T-helper 2 cell treated with Interferon-gamma antibody and Interleukin-4, amounts not matched to agents 5 μg/mL and 100 μg/mL, for 36 hours (primary cell): Measurements from ENCODE around the gene NAA11.

Experiments used
- DNase-seq: peaks from one replicate; pipeline ENCODE4 v3.0.0; 2021; ENCODE audit warnings: low spot score
- H3K27ac Mint-ChIP-seq: one replicate; pipeline ENCODE4 v1.8.0; 2021; ENCODE audit warnings: mild to moderate bottlenecking, mixed read lengths
- H3K27me3 Mint-ChIP-seq: one replicate; pipeline ENCODE4 v1.8.0; 2021; ENCODE audit warnings: low read depth, mixed read lengths
- H3K36me3 Mint-ChIP-seq: one replicate; pipeline ENCODE4 v1.8.0; 2021; ENCODE audit warnings: low read depth, mixed read lengths
- H3K4me1 Mint-ChIP-seq: one replicate; pipeline ENCODE4 v1.8.0; 2021; ENCODE audit warnings: low read depth, mixed read lengths
- H3K4me3 Mint-ChIP-seq: one replicate; pipeline ENCODE4 v1.8.0; 2022; ENCODE audit warnings: mild to moderate bottlenecking, moderate library complexity, mixed read lengths
- H3K9me3 Mint-ChIP-seq: one replicate; pipeline ENCODE4 v1.8.0; 2021; ENCODE audit warnings: mixed read lengths

Gene NAA11

DNA sequence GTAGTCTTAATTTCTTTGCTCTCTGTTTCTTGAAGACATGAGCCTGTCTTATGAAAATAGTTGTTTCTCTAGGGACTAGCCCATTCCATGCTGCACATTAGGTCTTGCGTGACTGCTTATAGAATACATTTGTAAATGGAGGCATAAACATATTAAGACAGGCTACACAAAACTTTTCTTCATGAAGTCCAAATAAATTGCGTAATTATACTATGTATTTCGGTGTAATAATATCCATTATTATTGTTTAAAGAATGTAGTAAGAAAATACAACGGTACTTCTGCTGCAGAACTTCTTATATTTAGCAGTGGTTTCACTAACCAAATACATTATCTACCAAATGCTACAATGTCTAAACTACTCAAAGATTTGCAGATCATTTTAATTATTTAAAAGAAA lies 8.5 kb upstream of the NAA11 start:
- Mint-ChIP-seq H3K36me3 (no peaks in the 10 kb centered on the region), H3K27ac (no peak overlapping the region), H3K4me3 (no peak overlapping the region), H3K9me3 (no peaks in the 10 kb centered on the region), H3K4me1 (peaks cover 4% of the 10 kb centered on the region), H3K27me3 (no peaks in the 10 kb centered on the region)
- no peak for DNase-seq

DNA sequence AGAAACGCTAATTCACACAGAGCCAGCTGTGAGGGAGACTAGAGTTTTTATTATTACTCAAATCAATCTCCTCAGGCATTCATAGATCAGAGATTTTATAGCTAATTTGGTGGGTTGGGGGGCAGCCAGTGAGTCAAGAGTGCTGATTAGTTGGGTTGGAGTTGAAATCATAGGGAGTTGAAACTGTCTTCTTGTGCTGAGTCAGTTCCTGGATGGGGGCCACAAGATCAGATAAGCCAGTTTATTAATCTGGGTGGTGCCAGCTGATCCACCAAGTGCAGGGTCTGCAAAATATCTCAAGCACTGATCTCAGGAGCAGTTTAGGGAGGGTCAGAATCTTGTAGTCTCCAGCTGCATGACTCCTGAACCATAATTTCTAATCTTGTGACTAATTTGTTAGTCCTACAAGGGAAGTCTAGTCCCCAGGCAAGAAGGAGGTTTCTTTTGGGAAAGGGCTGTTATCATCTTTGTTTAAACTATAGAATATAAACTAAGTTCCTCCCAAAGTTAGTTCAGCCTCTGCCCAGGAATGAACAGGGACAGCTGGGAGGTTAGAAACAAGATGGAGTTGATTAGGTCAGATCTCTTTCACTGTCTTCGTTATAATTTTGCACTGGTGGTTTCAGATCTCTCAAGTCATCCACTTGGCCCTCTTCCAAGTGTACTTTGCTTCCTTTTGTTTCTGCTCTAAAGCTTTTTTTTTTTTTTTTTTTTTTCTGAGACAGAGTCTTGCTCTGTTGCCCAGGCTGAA lies 5.4 kb upstream of the NAA11 start:
- H3K9me3 Mint-ChIP-seq: no peaks in the 10 kb centered on the region
- H3K36me3 Mint-ChIP-seq: no peaks in the 10 kb centered on the region
- peaks cover 4% of the 10 kb centered on the region for H3K4me1 Mint-ChIP-seq
- H3K4me3 Mint-ChIP-seq: no peak overlapping the region
- DNase-seq: no peak
- no peaks in the 10 kb centered on the region for H3K27me3 Mint-ChIP-seq
- H3K27ac Mint-ChIP-seq: no peak overlapping the region

DNA sequence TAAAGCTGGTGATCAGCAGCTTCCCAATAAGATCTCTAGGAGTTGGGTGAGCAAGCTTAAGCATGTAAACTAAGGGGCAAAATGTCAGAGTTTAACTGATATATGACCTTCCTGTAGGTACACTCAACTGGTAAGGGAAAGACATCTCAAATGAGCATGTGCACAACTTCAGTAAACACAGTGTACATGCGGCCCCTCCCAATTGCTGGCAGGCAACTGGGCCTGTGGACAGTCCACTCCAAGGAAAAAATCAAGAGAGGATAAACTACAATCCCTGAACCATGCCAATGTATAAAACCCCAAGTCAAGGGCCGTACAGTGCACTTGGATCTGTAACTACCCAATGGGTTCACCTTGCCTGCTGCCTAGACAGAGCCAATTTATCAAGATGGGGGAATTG lies 4.9 kb upstream of the NAA11 start:
- no peaks in the 10 kb centered on the region for H3K9me3 Mint-ChIP-seq
- no peaks in the 10 kb centered on the region for H3K36me3 Mint-ChIP-seq
- DNase-seq: no peak
- no peaks in the 10 kb centered on the region for H3K27me3 Mint-ChIP-seq
- H3K27ac Mint-ChIP-seq: no peak overlapping the region
- peaks cover 4% of the 10 kb centered on the region for H3K4me1 Mint-ChIP-seq
- no peak overlapping the region for H3K4me3 Mint-ChIP-seq

DNA sequence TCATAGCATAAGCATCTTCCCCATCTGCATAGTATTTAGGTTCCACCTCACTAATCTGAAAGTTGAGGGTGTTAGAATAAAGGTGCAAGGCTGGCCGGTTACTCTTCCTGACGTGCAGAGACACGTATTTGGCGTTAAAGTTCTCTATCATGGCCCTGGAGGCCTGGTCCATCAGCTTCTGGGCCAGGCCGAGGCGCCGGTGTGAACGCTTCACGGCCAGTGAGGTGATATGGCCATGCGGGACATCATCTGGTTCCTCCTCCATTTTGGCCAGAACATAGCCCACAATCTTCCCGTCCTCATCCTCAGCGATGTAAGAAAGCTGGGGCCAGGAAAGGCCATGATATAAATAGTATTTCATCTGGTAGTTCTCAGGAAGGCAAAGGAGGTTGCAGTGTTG lies 425 bp downstream of the NAA11 start:
- Mint-ChIP-seq H3K9me3 (no peaks in the 10 kb centered on the region), H3K27ac (no peak overlapping the region), H3K36me3 (no peaks in the 10 kb centered on the region), H3K4me1 (no peaks in the 10 kb centered on the region), H3K27me3 (no peaks in the 10 kb centered on the region), H3K4me3 (no peak overlapping the region)
- no peak for DNase-seq

DNA sequence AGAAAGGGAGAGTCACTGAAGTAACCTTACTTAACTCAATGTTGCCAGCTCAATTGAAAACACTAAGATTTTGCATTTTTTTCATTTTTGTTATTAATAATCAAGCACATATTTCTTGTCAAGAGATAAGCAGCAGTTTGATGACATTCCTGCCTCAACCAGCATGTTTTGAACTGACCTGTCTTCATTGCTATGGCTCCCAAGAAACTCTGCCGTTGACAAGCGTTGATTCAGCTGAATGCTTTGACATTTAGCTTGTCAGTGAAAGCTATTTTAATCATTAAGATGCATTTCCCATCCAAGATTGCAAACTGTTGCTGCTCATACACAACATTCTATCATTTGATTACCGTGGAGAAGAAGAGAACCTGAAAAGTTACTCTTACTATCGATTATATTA lies 5.9 kb downstream of the NAA11 start:
- no peak for DNase-seq
- H3K4me3 Mint-ChIP-seq: no peak overlapping the region
- H3K4me1 Mint-ChIP-seq: no peaks in the 10 kb centered on the region
- no peaks in the 10 kb centered on the region for H3K27me3 Mint-ChIP-seq
- H3K9me3 Mint-ChIP-seq: no peaks in the 10 kb centered on the region
- H3K27ac Mint-ChIP-seq: no peak overlapping the region
- H3K36me3 Mint-ChIP-seq: no peaks in the 10 kb centered on the region

DNA sequence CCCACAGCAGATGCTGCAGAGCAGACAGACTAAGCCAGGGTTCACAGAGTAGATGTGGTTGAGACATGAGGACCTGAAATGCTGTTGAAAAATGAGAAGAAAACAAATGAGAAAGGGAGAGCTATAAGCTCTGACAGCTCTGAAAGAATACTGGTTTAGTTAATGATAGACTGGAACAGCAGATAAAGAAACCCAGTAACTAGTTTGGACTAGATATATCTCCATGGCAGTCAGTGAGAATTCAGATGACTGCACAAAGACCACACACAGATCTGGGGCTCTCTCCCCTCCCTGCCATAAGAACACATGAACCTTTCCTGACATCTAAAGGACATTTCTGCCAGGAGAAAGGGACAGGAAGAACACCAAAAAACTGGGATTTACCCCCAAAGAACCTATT lies 8.2 kb downstream of the NAA11 start:
- no peaks in the 10 kb centered on the region for H3K27me3 Mint-ChIP-seq
- no peaks in the 10 kb centered on the region for H3K36me3 Mint-ChIP-seq
- no peaks in the 10 kb centered on the region for H3K4me1 Mint-ChIP-seq
- DNase-seq: no peak
- H3K4me3 Mint-ChIP-seq: no peak overlapping the region
- no peaks in the 10 kb centered on the region for H3K9me3 Mint-ChIP-seq
- no peak overlapping the region for H3K27ac Mint-ChIP-seq

DNA sequence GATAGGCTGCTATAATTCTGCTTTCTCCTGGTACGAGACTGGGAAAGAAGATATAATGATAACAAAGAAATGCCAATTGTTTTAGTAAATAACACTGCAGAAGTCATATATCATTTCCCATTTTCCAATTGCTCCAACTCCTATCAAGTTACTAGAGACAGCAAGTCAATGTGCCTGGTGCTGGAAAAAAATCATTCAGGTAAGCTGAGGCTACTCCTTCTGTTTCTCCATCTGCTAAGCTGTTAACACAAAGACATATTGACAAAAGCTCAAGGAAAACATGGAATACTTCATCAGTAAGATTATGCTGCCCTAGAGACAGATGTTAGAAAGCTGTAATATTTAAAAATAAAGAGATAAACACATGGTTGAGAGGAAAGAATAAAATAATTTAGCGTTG lies 10.0 kb downstream of the NAA11 start:
- DNase-seq: no peak
- H3K36me3 Mint-ChIP-seq: no peaks in the 10 kb centered on the region
- no peak overlapping the region for H3K27ac Mint-ChIP-seq
- H3K4me1 Mint-ChIP-seq: no peaks in the 10 kb centered on the region
- no peaks in the 10 kb centered on the region for H3K9me3 Mint-ChIP-seq
- no peaks in the 10 kb centered on the region for H3K27me3 Mint-ChIP-seq
- H3K4me3 Mint-ChIP-seq: no peak overlapping the region

DNA sequence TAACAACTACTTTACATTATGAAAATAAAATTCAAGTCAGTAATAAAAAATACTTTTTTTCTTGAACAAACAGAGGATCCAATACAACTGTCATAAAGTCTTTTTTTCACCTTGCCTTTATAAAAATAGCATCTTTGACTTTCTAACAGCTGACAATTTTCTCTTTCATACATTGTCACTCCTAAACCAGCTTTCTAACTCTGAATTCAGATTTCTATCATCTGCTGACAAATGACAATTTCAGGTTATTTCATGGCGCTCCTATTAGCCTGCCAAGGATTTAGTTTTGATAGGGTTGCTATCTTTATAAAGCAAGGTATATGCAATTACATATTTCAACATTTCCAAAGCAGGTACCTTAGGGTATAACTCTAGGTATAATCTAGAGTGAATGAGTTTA lies 14.6 kb downstream of the NAA11 start:
- H3K27me3 Mint-ChIP-seq: no peaks in the 10 kb centered on the region
- no peak overlapping the region for H3K4me3 Mint-ChIP-seq
- no peak overlapping the region for H3K27ac Mint-ChIP-seq
- H3K36me3 Mint-ChIP-seq: no peaks in the 10 kb centered on the region
- no peaks in the 10 kb centered on the region for H3K9me3 Mint-ChIP-seq
- DNase-seq: no peak
- H3K4me1 Mint-ChIP-seq: no peaks in the 10 kb centered on the region

DNA sequence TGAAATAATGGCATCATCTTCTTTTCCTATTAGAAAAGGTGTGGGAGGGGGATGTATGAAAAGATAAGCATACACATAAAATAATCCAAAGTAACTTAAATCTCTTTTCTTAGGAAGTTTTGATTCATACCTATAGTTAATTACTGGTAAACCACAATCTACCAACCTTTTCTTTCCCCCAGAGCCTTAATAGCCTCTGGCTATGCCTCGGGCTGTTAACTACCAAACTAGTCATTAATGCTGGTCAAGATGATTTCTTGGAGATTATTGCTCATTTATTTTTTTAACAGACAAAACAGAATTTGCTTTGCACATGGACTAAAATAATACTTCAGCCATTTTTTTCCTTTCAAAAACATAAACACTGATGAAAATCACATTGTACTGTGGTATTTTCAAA lies 16.9 kb downstream of the NAA11 start:
- no peak overlapping the region for H3K4me3 Mint-ChIP-seq
- H3K4me1 Mint-ChIP-seq: no peaks in the 10 kb centered on the region
- H3K27ac Mint-ChIP-seq: no peak overlapping the region
- no peaks in the 10 kb centered on the region for H3K27me3 Mint-ChIP-seq
- DNase-seq: no peak
- H3K9me3 Mint-ChIP-seq: no peaks in the 10 kb centered on the region
- H3K36me3 Mint-ChIP-seq: no peaks in the 10 kb centered on the region

DNA sequence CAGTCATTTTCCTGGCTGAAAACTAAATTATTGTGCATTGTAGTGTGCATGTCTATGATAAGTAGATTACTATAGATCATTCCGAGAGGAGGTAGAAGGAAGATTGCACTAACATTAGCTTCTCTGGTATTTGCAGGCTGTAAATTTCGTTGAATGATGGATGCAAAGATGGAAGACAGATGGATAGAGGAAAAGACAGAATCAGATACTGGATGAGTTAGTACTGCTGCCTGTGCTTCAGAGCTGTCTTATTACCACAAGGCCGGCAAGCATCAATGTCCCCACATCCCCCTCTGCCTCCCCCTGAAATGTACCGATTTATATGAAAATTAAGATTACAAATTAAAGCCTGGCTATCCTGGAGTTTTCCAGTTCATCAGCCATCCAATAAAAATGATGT lies 17.7 kb downstream of the NAA11 start:
- no peak for DNase-seq
- no peak overlapping the region for H3K27ac Mint-ChIP-seq
- H3K4me3 Mint-ChIP-seq: no peak overlapping the region
- no peaks in the 10 kb centered on the region for H3K27me3 Mint-ChIP-seq
- H3K4me1 Mint-ChIP-seq: no peaks in the 10 kb centered on the region
- no peaks in the 10 kb centered on the region for H3K9me3 Mint-ChIP-seq
- H3K36me3 Mint-ChIP-seq: no peaks in the 10 kb centered on the region

DNA sequence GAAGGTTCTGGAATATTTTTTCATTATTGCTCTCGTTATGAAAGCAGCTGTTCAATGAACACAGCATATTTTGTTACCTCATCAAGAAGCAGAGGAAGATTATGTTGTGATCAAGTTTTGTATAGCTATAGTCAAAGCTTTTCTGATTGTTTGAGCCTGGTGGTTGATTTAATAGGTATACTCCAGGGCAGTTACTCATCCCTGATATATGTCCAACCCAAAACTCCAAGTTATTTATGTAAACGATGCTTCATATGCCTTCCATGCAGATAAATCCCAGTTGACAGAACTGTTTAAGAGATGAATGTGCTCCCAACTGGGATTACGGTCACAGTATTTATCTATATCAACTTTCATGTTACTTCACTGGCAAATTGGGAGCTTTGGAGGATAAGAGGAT lies 19.1 kb downstream of the NAA11 start:
- no peaks in the 10 kb centered on the region for H3K4me1 Mint-ChIP-seq
- no peaks in the 10 kb centered on the region for H3K9me3 Mint-ChIP-seq

DNA sequence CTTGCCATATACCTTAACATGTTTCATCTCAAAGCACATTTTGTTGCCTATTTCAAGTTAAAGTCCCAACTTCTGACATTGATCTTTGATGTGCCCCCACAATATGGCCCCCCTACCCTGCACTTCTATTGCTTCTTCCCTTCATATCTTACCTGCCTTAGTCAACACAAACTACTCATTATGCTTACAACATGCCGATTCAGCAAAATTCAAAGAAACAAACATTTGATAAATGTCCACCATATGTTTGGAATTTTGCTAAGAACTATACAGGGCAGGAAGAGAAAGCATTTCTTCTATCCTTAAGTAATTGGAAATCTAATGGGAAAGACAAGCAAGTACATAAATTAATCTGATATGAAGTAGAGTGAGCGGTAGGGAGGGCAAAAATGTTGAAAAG lies 25.6 kb downstream of the NAA11 start:
- H3K36me3 Mint-ChIP-seq: no peaks in the 10 kb centered on the region
- no peaks in the 10 kb centered on the region for H3K4me1 Mint-ChIP-seq
- no peak for DNase-seq
- H3K9me3 Mint-ChIP-seq: no peaks in the 10 kb centered on the region
- no peak overlapping the region for H3K4me3 Mint-ChIP-seq
- H3K27me3 Mint-ChIP-seq: no peaks in the 10 kb centered on the region
- H3K27ac Mint-ChIP-seq: no peak overlapping the region

More for the DNA sequence above, 19.1 kb downstream of the NAA11 start:
- Mint-ChIP-seq H3K27me3 (no peaks in the 10 kb centered on the region), H3K4me3 (no peak overlapping the region), H3K27ac (no peak overlapping the region), H3K36me3 (no peaks in the 10 kb centered on the region)
- no peak for DNase-seq

DNA sequence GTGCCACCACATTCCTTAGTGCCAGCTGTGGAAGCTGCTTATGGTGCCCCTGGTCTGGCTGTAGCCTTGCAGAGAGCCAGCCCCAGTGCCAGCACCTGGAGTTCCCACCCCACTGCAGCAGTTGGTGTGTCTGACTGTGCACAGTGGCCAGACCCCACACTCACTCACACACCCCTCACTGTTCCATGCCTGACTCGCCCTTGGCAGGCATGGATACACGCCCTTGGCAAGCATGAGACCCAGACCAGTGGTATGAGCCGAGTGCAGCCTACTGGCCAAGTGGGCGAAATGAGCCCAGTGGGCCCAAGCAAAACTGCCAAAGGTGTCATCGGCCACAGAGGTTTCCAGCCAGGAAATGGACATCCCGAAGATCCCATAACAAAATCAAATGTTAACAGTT lies 27.4 kb downstream of the NAA11 start:
- no peaks in the 10 kb centered on the region for H3K9me3 Mint-ChIP-seq
- no peak overlapping the region for H3K4me3 Mint-ChIP-seq
- no peak overlapping the region for H3K27ac Mint-ChIP-seq
- no peaks in the 10 kb centered on the region for H3K4me1 Mint-ChIP-seq
- H3K36me3 Mint-ChIP-seq: no peaks in the 10 kb centered on the region
- DNase-seq: no peak
- H3K27me3 Mint-ChIP-seq: peaks cover 3% of the 10 kb centered on the region

DNA sequence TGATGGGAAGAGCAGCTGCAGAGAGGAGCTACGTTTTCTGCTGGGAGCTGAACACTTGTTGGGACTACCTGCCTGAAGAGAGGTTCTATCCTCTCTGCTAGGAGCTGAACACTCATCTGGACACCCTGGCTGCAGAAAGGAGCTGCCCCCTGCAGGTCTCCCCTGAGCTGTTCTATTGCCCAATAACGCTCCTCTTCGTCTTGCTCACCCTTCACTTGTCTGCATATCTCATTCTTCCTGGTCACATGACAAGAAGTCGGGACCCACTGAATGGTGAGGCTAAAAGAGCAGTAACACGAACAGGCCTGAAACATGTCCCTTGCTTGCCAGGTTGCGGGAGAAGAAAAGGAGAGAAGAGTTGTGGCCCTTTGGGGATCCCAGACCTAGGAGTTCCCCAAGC lies 27.8 kb downstream of the NAA11 start:
- Mint-ChIP-seq H3K36me3 (no peaks in the 10 kb centered on the region), H3K4me1 (no peaks in the 10 kb centered on the region), H3K27me3 (peaks cover 3% of the 10 kb centered on the region), H3K4me3 (no peak overlapping the region), H3K9me3 (no peaks in the 10 kb centered on the region), H3K27ac (no peak overlapping the region)
- no peak for DNase-seq

DNA sequence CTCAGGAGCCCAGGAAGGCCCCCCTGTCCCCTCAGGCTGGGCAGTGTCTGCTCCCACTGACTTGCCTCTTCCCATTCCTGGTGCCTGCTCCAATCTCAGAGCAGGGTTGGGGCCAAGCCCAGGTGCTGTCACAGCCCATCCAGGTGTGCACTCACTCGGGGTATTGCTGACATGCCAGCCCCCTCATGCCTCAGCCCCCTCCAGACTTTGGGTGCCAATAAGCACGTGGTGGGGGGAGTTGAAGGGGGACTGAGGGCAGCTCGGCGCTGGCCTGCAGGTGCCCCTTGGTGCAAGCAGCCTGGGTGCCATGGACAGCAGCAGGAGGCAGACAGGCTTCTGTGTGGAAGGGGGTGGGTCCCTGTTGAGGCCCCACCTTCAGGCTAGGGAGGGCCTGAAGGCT lies 28.4 kb downstream of the NAA11 start:
- Mint-ChIP-seq H3K27me3 (peaks cover 3% of the 10 kb centered on the region), H3K9me3 (no peaks in the 10 kb centered on the region), H3K27ac (no peak overlapping the region), H3K4me3 (no peak overlapping the region), H3K36me3 (no peaks in the 10 kb centered on the region), H3K4me1 (no peaks in the 10 kb centered on the region)
- no peak for DNase-seq
